Spleen (tissue), 11 donors: ENCODE measurements around the gene CCDC92. TPM values are rescaled to one million over a fixed set of nuclear protein-coding genes. Genes with fewer than 3 reads are reported as not detected.

Experiments used
- DNase-seq: peaks from one replicate; pipeline ENCODE4 v3.0.0-alpha.2; 2020
- H3K27ac ChIP-seq, 8 donors: fragments of 200-600 bp; sonication (generic) in 7 of 8; 1 replicate in 4 of 8; 2 replicates in 4 of 8; pipeline versions ENCODE4 v1.5.0 to v1.8.0; 2016 to 2021; ENCODE audit warnings: inconsistent platforms in 4 of 8, mild to moderate bottlenecking in 4 of 8, moderate library complexity in 1 of 8
- H3K27me3 ChIP-seq, 7 donors: fragments of 200-600 bp; sonication (generic) in 6 of 7; replicated peaks in 1 of 7; 1 replicate in 4 of 7; 2 replicates in 3 of 7; pipeline versions ENCODE4 v1.5.0 to v1.8.0; 2016 to 2021; ENCODE audit warnings: inconsistent platforms in 3 of 7, mild to moderate bottlenecking in 1 of 7
- H3K36me3 ChIP-seq, 6 donors: fragments of 200-600 bp; sonication (generic) in 5 of 6; 1 replicate in 4 of 6; 2 replicates in 2 of 6; pipeline versions ENCODE4 v1.5.0 to v1.8.0; 2016 to 2021; ENCODE audit warnings: inconsistent platforms in 2 of 6
- H3K4me1 ChIP-seq, 6 donors: fragments of 200-600 bp; sonication (generic) in 5 of 6; 1 replicate in 3 of 6; 2 replicates in 3 of 6; pipeline versions ENCODE4 v1.5.0 to v1.8.0; 2016 to 2021; ENCODE audit warnings: inconsistent platforms in 3 of 6
- H3K4me3 ChIP-seq, 8 donors: fragments of 200-600 bp; sonication (generic) in 7 of 8; 1 replicate in 4 of 8; 2 replicates in 4 of 8; pipeline versions ENCODE4 v1.5.0 to v1.8.0; 2016 to 2021; ENCODE audit warnings: inconsistent platforms in 4 of 8, mild to moderate bottlenecking in 4 of 8, moderate library complexity in 2 of 8
- H3K9me3 ChIP-seq, 8 donors: fragments of 200-600 bp; sonication (generic) in 7 of 8; 1 replicate in 4 of 8; 2 replicates in 4 of 8; pipeline versions ENCODE4 v1.5.0 to v1.8.0; 2016 to 2021; ENCODE audit warnings: inconsistent platforms in 4 of 8
- CTCF ChIP-seq, 11 experiments: fragments of 200-600 bp in 7 of 11; fragments of 450-650 bp in 4 of 11; sonication (generic) in 4 of 11; IDR thresholded peaks in 8 of 11; conservative IDR thresholded peaks in 3 of 11; 1 replicate in 7 of 11; 2 replicates in 4 of 11; pipeline versions ENCODE4 v1.4.0 to v1.8.0; 2016 to 2021; ENCODE audit warnings: antibody characterized with exemption in 11 of 11, inconsistent platforms in 4 of 11, mild to moderate bottlenecking in 1 of 11
- POLR2A ChIP-seq, 3 donors: fragments of 450-650 bp; IDR thresholded peaks; one replicate each; pipeline ENCODE4 v1.5.1; 2017; ENCODE audit warnings: antibody characterized with exemption in 3 of 3, mild to moderate bottlenecking in 1 of 3
- POLR2AphosphoS5 ChIP-seq, 3 donors: sonication (generic); formaldehyde crosslinking; IDR thresholded peaks; one replicate each; pipeline ENCODE4 v1.5.1; 2017; ENCODE audit warnings: antibody characterized with exemption in 3 of 3
- WGBS, 5 donors: extraction: QIAGEN DNeasy Blood & Tissue Kit in 3 of 5; methylation state at CpG; one replicate each; pipeline versions ENCODE4 v1.1.5 to v1.1.7; 2013 to 2018; 5-methylcytosine and 5-hydroxymethylcytosine counted together
- intact Hi-C: fragments of 100-400 bp; cut with DNase I; formaldehyde crosslinking; loops from one replicate; pipeline ENCODE4 v1.15.0; 2023; ENCODE audit warnings: low total_unique reads
- polyA plus RNA-seq, 3 donors: library from polyadenylated mRNA; stranded (reverse); fragments of 200-250 nt; gene quantifications; one replicate each; pipeline ENCODE4 v1.2.1, GENCODE V29; 2013
- total RNA-seq, 7 donors: library from RNA; depleted of rRNA in 3 of 7; stranded (reverse); fragments of >200 nt in 3 of 7; fragmentation: NEBNext Ultra II Directional in 4 of 7; extraction: Animal tissue kit (Norgen Biotek cat#: 25700) in 4 of 7; gene quantifications; one replicate each; pipeline versions ENCODE4 v1.1.0 to v1.2.1, GENCODE V29; 2016 to 2021
- donor health status: healthy with polysubstance abuse.
- donor health status: DM: no; HTN: no; CAD: no; lungs with moderate emphysema.
- donor health status: DM: no; HTN: no; CAD: no.
- donor health status: Bipolar disorder and iron deficiency.
- donor health status: healthy.
- donor health status: DM: no; HTN: no; CAD: no.
- donor health status: DM: yes; HTN: yes; CAD: no.

The CCDC92 gene
- total and polyA plus RNA-seq, 10 donors, result 16.0 to 36.7 (median 27.8) TPM

DNA sequence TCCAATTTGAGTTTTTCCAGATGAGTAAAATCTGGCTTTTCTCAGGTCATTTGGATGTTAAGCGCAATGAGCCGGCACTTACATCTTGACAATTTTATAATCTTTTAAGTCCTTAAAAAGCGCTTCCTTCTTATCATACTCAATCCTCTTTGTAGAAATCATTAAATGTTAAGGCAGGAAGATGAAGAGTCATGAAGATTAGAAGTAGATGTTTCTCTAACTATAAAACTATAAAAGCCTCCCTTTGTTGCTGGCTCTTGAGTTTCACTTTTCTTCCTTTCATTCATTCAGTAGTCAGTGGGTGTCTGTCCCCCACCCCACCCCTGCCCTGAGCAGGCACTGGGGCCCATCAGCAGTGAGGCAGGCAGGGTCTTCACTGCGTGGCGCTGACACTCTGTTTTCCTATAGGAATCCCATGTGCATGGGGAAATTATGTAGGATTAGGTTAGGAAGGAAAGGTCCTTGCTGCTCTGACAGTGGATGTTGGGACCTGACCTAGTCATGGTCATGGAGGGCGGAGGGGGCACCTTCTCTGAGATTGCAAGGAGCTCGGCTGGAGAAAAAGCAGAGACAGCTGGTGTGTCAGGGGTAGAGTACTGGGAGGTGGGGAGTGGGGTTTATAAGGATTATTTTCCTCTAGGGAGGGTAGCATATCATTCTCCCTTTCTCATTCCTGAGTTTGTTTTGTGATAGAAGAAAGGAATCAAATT, 65.8 kb downstream of the CCDC92 start:
- no peaks in the 10 kb centered on the region for H3K36me3 ChIP-seq
- WGBS, 5 donors, result 91 to 98% (median 95%) methylated on average over 7 of the region's 7 CpGs
- peak overlapping the region in 1 of 8 donors; percentile 36 for H3K27ac ChIP-seq
- peaks cover 0 to 7% (median 3%) of the 10 kb centered on the region in 6 donors for H3K4me1 ChIP-seq
- intact Hi-C loops, result no loop called here
- no peaks in the 10 kb centered on the region for H3K9me3 ChIP-seq
- peak; percentile 30 for DNase-seq
- TF ChIP-seq POLR2A (IDR thresholded peaks at IDR 0.05) (no peak), CTCF (IDR thresholded peaks at IDR 0.05 in 8 of 11, conservative IDR thresholded peaks at IDR 0.05 in 3 of 11) (no peak), POLR2AphosphoS5 (IDR thresholded peaks at IDR 0.05) (no peak)
- H3K4me3 ChIP-seq, result no peak overlapping the region
- H3K27me3 ChIP-seq, result peaks cover 0 to 12% (median 0%) of the 10 kb centered on the region in 7 donors

GRCh38 chr12:123905319-123905925, 67.2 kb downstream of the CCDC92 start:
- no peak overlapping the region for H3K27ac ChIP-seq
- TF ChIP-seq POLR2A (IDR thresholded peaks at IDR 0.05) (no peak), POLR2AphosphoS5 (IDR thresholded peaks at IDR 0.05) (no peak), CTCF (IDR thresholded peaks at IDR 0.05 in 8 of 11, conservative IDR thresholded peaks at IDR 0.05 in 3 of 11) (peak; percentile 69 to 86 (median 77))
- H3K4me3 ChIP-seq, result no peak overlapping the region
- no peaks in the 10 kb centered on the region for H3K9me3 ChIP-seq
- intact Hi-C loops, result loop anchor here (2.0 kb wide), 1 partner anchor 79 kb away; no protein-coding TSS in a partner anchor
- 17 to 22% (median 21%) methylated on average over 9 of the region's 9 CpGs for WGBS, 5 donors
- H3K27me3 ChIP-seq, result peaks cover 0 to 27% (median 0%) of the 10 kb centered on the region in 7 donors
- peaks cover 0 to 11% (median 3%) of the 10 kb centered on the region in 6 donors for H3K4me1 ChIP-seq
- DNase-seq, result no peak
- H3K36me3 ChIP-seq, result no peaks in the 10 kb centered on the region

DNA sequence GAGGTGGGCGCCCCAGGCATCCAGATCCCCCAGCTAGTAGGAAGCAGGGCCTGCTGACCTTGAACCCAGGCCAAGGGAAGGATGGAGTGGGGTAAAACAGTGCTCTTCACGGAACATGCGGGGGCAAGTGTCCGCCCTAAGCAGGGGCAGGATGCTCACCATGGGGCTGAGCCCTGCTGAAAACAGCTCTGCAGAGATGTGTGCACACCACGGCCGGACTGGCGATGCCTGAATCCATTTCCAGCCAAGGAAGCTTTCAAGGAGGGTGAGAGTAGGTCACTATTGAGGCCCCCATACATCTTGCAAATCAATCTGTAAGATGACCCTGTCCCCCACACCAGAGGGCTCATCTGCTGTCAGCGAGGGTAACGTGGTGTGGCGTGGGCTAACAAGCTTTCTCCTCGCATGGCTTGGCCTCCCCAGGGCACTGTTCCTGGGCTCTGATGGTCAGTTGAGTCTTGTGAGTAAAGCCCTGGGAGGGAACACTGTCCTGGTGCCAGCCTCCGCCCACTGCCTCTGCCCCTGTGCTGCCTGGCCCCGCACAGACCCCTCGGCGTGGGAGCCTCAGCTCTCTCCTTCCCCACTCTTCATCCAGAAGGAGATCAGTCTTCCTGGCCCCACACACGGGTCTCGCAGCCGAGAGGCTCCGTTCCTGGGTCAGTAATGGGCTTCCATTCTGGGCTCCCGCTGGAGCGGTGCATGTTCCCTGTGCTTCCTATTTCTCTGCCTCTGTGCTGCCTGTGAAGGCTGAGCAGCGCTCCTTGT, 69.1 kb downstream of the CCDC92 start:
- Histone ChIP-seq H3K27ac (no peak overlapping the region), H3K4me1 (peaks cover 0 to 11% (median 3%) of the 10 kb centered on the region in 6 donors), H3K9me3 (no peaks in the 10 kb centered on the region), H3K4me3 (no peak overlapping the region), H3K36me3 (no peaks in the 10 kb centered on the region), H3K27me3 (peaks cover 0 to 30% (median 0%) of the 10 kb centered on the region in 7 donors)
- intact Hi-C loops, result loop anchor here (2.0 kb wide), 1 partner anchor 81 kb away; no protein-coding TSS in a partner anchor
- TF ChIP-seq POLR2A (IDR thresholded peaks at IDR 0.05) (no peak), POLR2AphosphoS5 (IDR thresholded peaks at IDR 0.05) (no peak), CTCF (IDR thresholded peaks at IDR 0.05 in 8 of 11, conservative IDR thresholded peaks at IDR 0.05 in 3 of 11) (no peak)
- DNase-seq, result peak; percentile 64
- 81 to 90% (median 87%) methylated on average over 22 of the region's 22 CpGs for WGBS, 5 donors
